Activated T-cell treated with anti-CD3 and anti-CD28 coated beads, Interleukin-2, amount 50 U/mL, for 24 hours (primary cell): ENCODE results near the gene RABGGTA.
"Not testable (repeated sequence)": the region's sequence is repeated elsewhere in the genome, so short reads cannot be mapped to it uniquely, and the experiment has no call there.

Experiments
- DNase-seq: peaks from one replicate; pipeline ENCODE4 v3.0.0-alpha.2; 2020
- H3K27ac Mint-ChIP-seq: 2 replicates; pipeline ENCODE4 v1.8.0; 2020; ENCODE audit warnings: mild to moderate bottlenecking, mixed read lengths
- H3K27me3 Mint-ChIP-seq: 2 replicates; pipeline ENCODE4 v1.8.0; 2020; ENCODE audit warnings: mixed read lengths
- H3K36me3 Mint-ChIP-seq: 2 replicates; pipeline ENCODE4 v1.8.0; 2020; ENCODE audit warnings: low read depth, mixed read lengths
- H3K4me1 Mint-ChIP-seq: 2 replicates; pipeline ENCODE4 v1.8.0; 2020; ENCODE audit warnings: low read depth, mixed read lengths
- H3K4me3 Mint-ChIP-seq: 2 replicates; pipeline ENCODE4 v1.8.0; 2020; ENCODE audit warnings: mild to moderate bottlenecking, moderate library complexity, mixed read lengths
- H3K9me3 Mint-ChIP-seq: 2 replicates; pipeline ENCODE4 v1.8.0; 2020; ENCODE audit warnings: mixed read lengths

RABGGTA gene

GRCh38 chr14:24219521-24219920 lies 51.9 kb downstream of the RABGGTA start:
- no peak overlapping the region for H3K4me3 Mint-ChIP-seq
- H3K36me3 Mint-ChIP-seq: peaks cover 43% of the 10 kb centered on the region
- H3K4me1 Mint-ChIP-seq: peaks cover 23% of the 10 kb centered on the region
- H3K27me3 Mint-ChIP-seq: no peaks in the 10 kb centered on the region
- DNase-seq: no peak
- H3K27ac Mint-ChIP-seq: no peak overlapping the region
- no peaks in the 10 kb centered on the region for H3K9me3 Mint-ChIP-seq

- Mint-ChIP-seq H3K4me3 (no peak overlapping the region), H3K27ac (no peak overlapping the region), H3K27me3 (no peaks in the 10 kb centered on the region), H3K36me3 (peaks cover 44% of the 10 kb centered on the region), H3K9me3 (no peaks in the 10 kb centered on the region), H3K4me1 (peaks cover 25% of the 10 kb centered on the region)
- no peak for DNase-seq
Measured at GRCh38 chr14:24219080-24219479, 52.3 kb downstream of the RABGGTA start.

- peak overlapping the region; percentile 97 for H3K27ac Mint-ChIP-seq
Measured at GRCh38 chr14:24216876-24217275, 54.5 kb downstream of the RABGGTA start.

GRCh38 chr14:24216345-24216699 lies 55.1 kb downstream of the RABGGTA start:
- Mint-ChIP-seq H3K36me3 (peaks cover 70% of the 10 kb centered on the region), H3K27me3 (no peaks in the 10 kb centered on the region), H3K4me1 (peaks cover 45% of the 10 kb centered on the region), H3K4me3 (peak overlapping the region; percentile 94), H3K9me3 (no peaks in the 10 kb centered on the region), H3K27ac (peak overlapping the region; percentile 97)
- DNase-seq: no peak

More at GRCh38 chr14:24216876-24217275, 54.5 kb downstream of the RABGGTA start:
- DNase-seq, H3K9me3 Mint-ChIP-seq, H3K27me3 Mint-ChIP-seq, H3K4me3 Mint-ChIP-seq: not testable (repeated sequence)
- Mint-ChIP-seq H3K36me3 (peaks cover 64% of the 10 kb centered on the region), H3K4me1 (peaks cover 40% of the 10 kb centered on the region)
